ENCODE measurements around the gene PEAR1.

The PEAR1 gene

GRCh38 chr1:156865258-156865657, 28.3 kb upstream of the PEAR1 start:
- H3K27me3 ChIP-seq (ENCODE audit: insufficient read depth, low read length): peaks cover 17% of the 10 kb centered on the region
- H2AK5ac ChIP-seq (ENCODE audit: low read length): no peak overlapping the region
- no peak overlapping the region for H3K23ac ChIP-seq (ENCODE audit: low read length)
- no peak overlapping the region for H4K12ac ChIP-seq (ENCODE audit: low read depth, low read length)
- H2BK120ac ChIP-seq (ENCODE audit: insufficient read depth, low read length, poor library complexity): no peak overlapping the region
- H3K9ac ChIP-seq (ENCODE audit: low read length): no peak overlapping the region
- H3K18ac ChIP-seq (ENCODE audit: low read length): no peak overlapping the region
- no peak overlapping the region for H2BK12ac ChIP-seq (ENCODE audit: low read length)
- no peak overlapping the region for H2BK5ac ChIP-seq (ENCODE audit: low read depth, low read length, poor library complexity)
- H3K4me3 ChIP-seq (ENCODE audit: low read depth, low read length): no peak overlapping the region
- no peaks in the 10 kb centered on the region for H3K36me3 ChIP-seq (ENCODE audit: control insufficient read depth in 1 of 2, insufficient read depth in 2 of 2, low read length in 2 of 2)
- peaks cover 3% of the 10 kb centered on the region for H3K9me3 ChIP-seq (ENCODE audit: insufficient read depth, low read depth, low read length)
- WGBS (ENCODE audit: extremely low coverage, insufficient coverage, insufficient read length): no CpG with 5 or more reads among the region's 9 CpGs
- H4K8ac ChIP-seq (ENCODE audit: low read depth, low read length): no peak overlapping the region
- no peak for DNase-seq
- no peak overlapping the region for H3K27ac ChIP-seq (ENCODE audit: low read depth, low read length)
- H3K4ac ChIP-seq (ENCODE audit: low read depth, low read length): no peak overlapping the region
- H3K79me2 ChIP-seq (ENCODE audit: control insufficient read depth, insufficient read depth, low read length, poor library complexity): no peaks in the 10 kb centered on the region
- no peak overlapping the region for H4K91ac ChIP-seq (ENCODE audit: low read depth, low read length)
- H3K4me1 ChIP-seq (ENCODE audit: control insufficient read depth in 1 of 2, insufficient read depth in 2 of 2, low read length in 2 of 2): peaks cover 6 to 13% of the 10 kb centered on the region in 2 experiments
- H3K14ac ChIP-seq (ENCODE audit: low read length): no peak overlapping the region
- H3K79me1 ChIP-seq (ENCODE audit: low read length): no peaks in the 10 kb centered on the region
- no peak overlapping the region for H2AFZ ChIP-seq (ENCODE audit: insufficient read depth, low read length, poor library complexity)
- H3K4me2 ChIP-seq (ENCODE audit: low read length): no peak overlapping the region

DNA sequence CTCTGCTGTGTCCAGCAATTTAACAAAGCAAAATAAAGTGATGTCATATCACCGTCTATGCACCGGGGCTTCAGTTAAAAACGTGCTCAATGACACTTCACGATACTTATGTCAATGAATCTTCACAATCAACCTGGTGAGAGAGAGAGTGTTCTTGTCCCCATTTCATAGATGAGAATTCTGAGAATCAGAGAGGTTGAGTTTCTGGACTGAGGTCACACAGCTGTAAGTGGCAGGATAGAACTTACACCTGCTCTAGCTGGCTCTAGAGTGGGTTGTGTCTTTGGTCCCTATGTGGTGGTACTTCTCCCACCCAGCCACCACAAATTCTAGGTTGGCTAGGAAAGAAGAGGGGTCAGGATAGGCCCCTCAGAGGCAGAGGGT, 27.7 kb upstream of the PEAR1 start:
- no CpG with 5 or more reads among the region's 4 CpGs for WGBS (ENCODE audit: extremely low coverage, insufficient coverage, insufficient read length)
- H3K9me3 ChIP-seq (ENCODE audit: insufficient read depth, low read depth, low read length): peaks cover 3% of the 10 kb centered on the region
- H3K79me1 ChIP-seq (ENCODE audit: low read length): no peaks in the 10 kb centered on the region
- no peak overlapping the region for H3K23ac ChIP-seq (ENCODE audit: low read length)
- no peak overlapping the region for H3K4me3 ChIP-seq (ENCODE audit: low read depth, low read length)
- H3K4me2 ChIP-seq (ENCODE audit: low read length): no peak overlapping the region
- no peak overlapping the region for H2AK5ac ChIP-seq (ENCODE audit: low read length)
- no peak overlapping the region for H3K4ac ChIP-seq (ENCODE audit: low read depth, low read length)
- H3K4me1 ChIP-seq (ENCODE audit: control insufficient read depth in 1 of 2, insufficient read depth in 2 of 2, low read length in 2 of 2): peaks cover 4 to 11% of the 10 kb centered on the region in 2 experiments
- H4K8ac ChIP-seq (ENCODE audit: low read depth, low read length): no peak overlapping the region
- no peaks in the 10 kb centered on the region for H3K36me3 ChIP-seq (ENCODE audit: control insufficient read depth in 1 of 2, insufficient read depth in 2 of 2, low read length in 2 of 2)
- H4K91ac ChIP-seq (ENCODE audit: low read depth, low read length): no peak overlapping the region
- H4K12ac ChIP-seq (ENCODE audit: low read depth, low read length): no peak overlapping the region
- no peak overlapping the region for H2BK120ac ChIP-seq (ENCODE audit: insufficient read depth, low read length, poor library complexity)
- H2AFZ ChIP-seq (ENCODE audit: insufficient read depth, low read length, poor library complexity): no peak overlapping the region
- no peak overlapping the region for H3K27ac ChIP-seq (ENCODE audit: low read depth, low read length)
- H3K18ac ChIP-seq (ENCODE audit: low read length): no peak overlapping the region
- H3K14ac ChIP-seq (ENCODE audit: low read length): no peak overlapping the region
- no peak overlapping the region for H3K9ac ChIP-seq (ENCODE audit: low read length)
- no peak overlapping the region for H2BK12ac ChIP-seq (ENCODE audit: low read length)
- H3K79me2 ChIP-seq (ENCODE audit: control insufficient read depth, insufficient read depth, low read length, poor library complexity): no peaks in the 10 kb centered on the region
- peaks cover 12% of the 10 kb centered on the region for H3K27me3 ChIP-seq (ENCODE audit: insufficient read depth, low read length)
- H2BK5ac ChIP-seq (ENCODE audit: low read depth, low read length, poor library complexity): no peak overlapping the region
- no peak for DNase-seq

GRCh38 chr1:156866249-156866909, 27.1 kb upstream of the PEAR1 start:
- Histone ChIP-seq H3K36me3 (ENCODE audit: control insufficient read depth in 1 of 2, insufficient read depth in 2 of 2, low read length in 2 of 2) (no peaks in the 10 kb centered on the region), H3K18ac (ENCODE audit: low read length) (no peak overlapping the region), H3K27me3 (ENCODE audit: insufficient read depth, low read length) (peaks cover 7% of the 10 kb centered on the region), H3K4ac (ENCODE audit: low read depth, low read length) (no peak overlapping the region), H2AK5ac (ENCODE audit: low read length) (no peak overlapping the region), H3K27ac (ENCODE audit: low read depth, low read length) (no peak overlapping the region), H3K4me2 (ENCODE audit: low read length) (no peak overlapping the region), H3K79me1 (ENCODE audit: low read length) (no peaks in the 10 kb centered on the region), H4K8ac (ENCODE audit: low read depth, low read length) (no peak overlapping the region), H2AFZ (ENCODE audit: insufficient read depth, low read length, poor library complexity) (no peak overlapping the region), H3K14ac (ENCODE audit: low read length) (no peak overlapping the region), H3K79me2 (ENCODE audit: control insufficient read depth, insufficient read depth, low read length, poor library complexity) (no peaks in the 10 kb centered on the region), H3K9me3 (ENCODE audit: insufficient read depth, low read depth, low read length) (peaks cover 1% of the 10 kb centered on the region), H2BK120ac (ENCODE audit: insufficient read depth, low read length, poor library complexity) (no peak overlapping the region), H4K91ac (ENCODE audit: low read depth, low read length) (no peak overlapping the region), H2BK12ac (ENCODE audit: low read length) (no peak overlapping the region), H3K4me3 (ENCODE audit: low read depth, low read length) (no peak overlapping the region), H4K12ac (ENCODE audit: low read depth, low read length) (no peak overlapping the region), H3K23ac (ENCODE audit: low read length) (no peak overlapping the region), H2BK5ac (ENCODE audit: low read depth, low read length, poor library complexity) (no peak overlapping the region), H3K9ac (ENCODE audit: low read length) (no peak overlapping the region), H3K4me1 (ENCODE audit: control insufficient read depth in 1 of 2, insufficient read depth in 2 of 2, low read length in 2 of 2) (peaks cover 4 to 9% of the 10 kb centered on the region in 2 experiments)
- WGBS (ENCODE audit: extremely low coverage, insufficient coverage, insufficient read length): no CpG with 5 or more reads among the region's 12 CpGs
- no peak for DNase-seq

DNA sequence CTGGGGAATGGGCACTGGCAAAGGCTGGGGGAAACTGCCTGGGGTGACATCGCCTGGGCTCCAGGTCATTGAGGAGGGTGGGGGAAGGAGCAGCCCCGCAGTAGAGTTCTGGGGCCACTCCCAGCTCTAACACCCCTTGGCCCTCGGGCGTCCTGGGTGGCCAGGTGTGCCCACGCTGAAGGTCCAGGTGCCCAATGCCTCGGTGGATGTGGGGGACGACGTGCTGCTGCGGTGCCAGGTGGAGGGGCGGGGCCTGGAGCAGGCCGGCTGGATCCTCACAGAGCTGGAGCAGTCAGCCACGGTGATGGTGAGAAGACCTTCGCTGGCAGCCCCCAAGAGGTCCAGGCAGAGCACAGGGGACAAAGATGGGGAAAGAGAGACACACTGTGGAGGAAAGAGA, 25.2 kb upstream of the PEAR1 start:
- H2AFZ ChIP-seq (ENCODE audit: insufficient read depth, low read length, poor library complexity): no peak overlapping the region
- no CpG with 5 or more reads among the region's 13 CpGs for WGBS (ENCODE audit: extremely low coverage, insufficient coverage, insufficient read length)
- peaks cover 2 to 3% of the 10 kb centered on the region in 2 experiments for H3K4me1 ChIP-seq (ENCODE audit: control insufficient read depth in 1 of 2, insufficient read depth in 2 of 2, low read length in 2 of 2)
- no peak overlapping the region for H3K9ac ChIP-seq (ENCODE audit: low read length)
- H2AK5ac ChIP-seq (ENCODE audit: low read length): no peak overlapping the region
- no peak overlapping the region for H3K4me2 ChIP-seq (ENCODE audit: low read length)
- no peak overlapping the region for H4K91ac ChIP-seq (ENCODE audit: low read depth, low read length)
- no peak overlapping the region for H3K27ac ChIP-seq (ENCODE audit: low read depth, low read length)
- H2BK5ac ChIP-seq (ENCODE audit: low read depth, low read length, poor library complexity): no peak overlapping the region
- H4K12ac ChIP-seq (ENCODE audit: low read depth, low read length): no peak overlapping the region
- H3K4ac ChIP-seq (ENCODE audit: low read depth, low read length): no peak overlapping the region
- peaks cover 1% of the 10 kb centered on the region for H3K9me3 ChIP-seq (ENCODE audit: insufficient read depth, low read depth, low read length)
- no peak overlapping the region for H3K4me3 ChIP-seq (ENCODE audit: low read depth, low read length)
- H3K14ac ChIP-seq (ENCODE audit: low read length): no peak overlapping the region
- no peaks in the 10 kb centered on the region for H3K79me1 ChIP-seq (ENCODE audit: low read length)
- H3K18ac ChIP-seq (ENCODE audit: low read length): no peak overlapping the region
- H2BK120ac ChIP-seq (ENCODE audit: insufficient read depth, low read length, poor library complexity): no peak overlapping the region
- no peak overlapping the region for H2BK12ac ChIP-seq (ENCODE audit: low read length)
- no peak overlapping the region for H4K8ac ChIP-seq (ENCODE audit: low read depth, low read length)
- H3K23ac ChIP-seq (ENCODE audit: low read length): no peak overlapping the region
- no peaks in the 10 kb centered on the region for H3K36me3 ChIP-seq (ENCODE audit: control insufficient read depth in 1 of 2, insufficient read depth in 2 of 2, low read length in 2 of 2)
- no peaks in the 10 kb centered on the region for H3K79me2 ChIP-seq (ENCODE audit: control insufficient read depth, insufficient read depth, low read length, poor library complexity)
- no peak for DNase-seq
- no peaks in the 10 kb centered on the region for H3K27me3 ChIP-seq (ENCODE audit: insufficient read depth, low read length)

All from trophoblast cell (in vitro differentiated cells and primary cell).